Hepatocyte (in vitro differentiated cells): Measurements from ENCODE around the gene S100A2. TPM values are rescaled to one million over a fixed set of nuclear protein-coding genes. Genes with fewer than 3 reads are reported as not detected.

ENCODE experiments used
- DNase-seq: peaks from one replicate; pipeline ENCODE4 v3.0.0-alpha.2; 2016; ENCODE audit warnings: low spot score
- H2AFZ ChIP-seq: fragments of 200-600 bp; sonication (generic); 2 replicates; pipeline ENCODE4 v1.6.0; 2016; ENCODE audit warnings: antibody characterized with exemption, mild to moderate bottlenecking
- H3K27ac ChIP-seq: fragments of 200-600 bp; sonication (generic); 2 replicates; pipeline ENCODE4 v1.5.1; 2016; ENCODE audit warnings: mild to moderate bottlenecking
- H3K27me3 ChIP-seq: fragments of 200-600 bp; sonication (generic); 2 replicates; pipeline ENCODE4 v1.6.1; 2016
- H3K36me3 ChIP-seq: fragments of 200-600 bp; sonication (generic); replicated peaks from 2 replicates; pipeline ENCODE4 v1.5.1; 2016; ENCODE audit warnings: low read depth; ENCODE audit not compliant: insufficient read depth
- H3K4me1 ChIP-seq: fragments of 200-600 bp; sonication (generic); 2 replicates; pipeline ENCODE4 v1.5.1; 2016; ENCODE audit warnings: mild to moderate bottlenecking, moderate library complexity; ENCODE audit not compliant: insufficient read depth
- H3K4me2 ChIP-seq: fragments of 200-600 bp; sonication (generic); 2 replicates; pipeline ENCODE4 v1.6.0; 2016
- H3K4me3 ChIP-seq: fragments of 200-600 bp; sonication (generic); 2 replicates; pipeline ENCODE4 v1.5.1; 2016; ENCODE audit warnings: mild to moderate bottlenecking
- H3K79me2 ChIP-seq: fragments of 200-600 bp; sonication (generic); 2 replicates; pipeline ENCODE4 v1.6.0; 2017; ENCODE audit warnings: mild to moderate bottlenecking
- H3K9me2 ChIP-seq: fragments of 200-600 bp; sonication (generic); replicated peaks from 2 replicates; pipeline ENCODE4 v1.6.0; 2017; ENCODE audit warnings: mild to moderate bottlenecking; ENCODE audit not compliant: insufficient read depth
- H3K9me3 ChIP-seq: fragments of 200-600 bp; sonication (generic); 2 replicates; pipeline ENCODE4 v1.5.1; 2016; ENCODE audit warnings: low read depth, mild to moderate bottlenecking
- H4K20me1 ChIP-seq: fragments of 200-600 bp; sonication (generic); 2 replicates; pipeline ENCODE4 v1.6.0; 2016; ENCODE audit warnings: mild to moderate bottlenecking; ENCODE audit not compliant: insufficient read depth, poor library complexity, severe bottlenecking
- CTCF ChIP-seq: fragments of 200-600 bp; sonication (generic); IDR thresholded peaks from 2 replicates; pipeline ENCODE4 v1.5.1; 2016; ENCODE audit warnings: antibody characterized with exemption, mild to moderate bottlenecking; ENCODE audit not compliant: poor library complexity
- EZH2 ChIP-seq: fragments of 200-600 bp; sonication (generic); IDR thresholded peaks from 2 replicates; pipeline ENCODE4 v1.6.1; 2016; ENCODE audit warnings: antibody characterized with exemption, mild to moderate bottlenecking, borderline replicate concordance
- EZH2phosphoT487 ChIP-seq: fragments of 200-600 bp; sonication (generic); IDR thresholded peaks from one replicate; pipeline ENCODE4 v1.6.1; 2018; ENCODE audit warnings: antibody characterized with exemption, mild to moderate bottlenecking, low read depth, moderate library complexity; ENCODE audit not compliant: unreplicated experiment, severe bottlenecking
- WGBS: methylation state at CpG from one replicate; pipeline ENCODE4 v1.1.6; 2016; ENCODE audit warnings: low lambda C conversion rate; ENCODE audit errors: missing lambda C conversion rate; 5-methylcytosine and 5-hydroxymethylcytosine counted together
- polyA plus RNA-seq: library from polyadenylated mRNA; unstranded; fragments of >200 nt; fragmentation: Nextera tagmentation; extraction: Ambion mirVana; gene quantifications from 2 replicates; pipeline ENCODE4 v1.2.1, GENCODE V29; 2016
- total RNA-seq: library from RNA; depleted of rRNA; stranded (reverse); fragments of >200 nt; gene quantifications from 2 replicates; pipeline ENCODE4 v1.2.3, GENCODE V29; 2014

S100A2 gene
- total and polyA plus RNA-seq, 2 experiments from 2014 or later = 4.2 to 6.9 TPM

GRCh38 chr1:153553096-153553495 is 12.5 kb downstream of the S100A2 start:
- Histone ChIP-seq H2AFZ (no peak overlapping the region), H3K27ac (no peak overlapping the region)
- 93% methylated on average over 12 of the region's 12 CpGs for WGBS

GRCh38 chr1:153552335-153552734 is 13.3 kb downstream of the S100A2 start:
- DNase-seq = no peak
- no peaks in the 10 kb centered on the region for H3K9me2 ChIP-seq
- no peaks in the 10 kb centered on the region for H3K27me3 ChIP-seq
- H3K27ac ChIP-seq = no peak overlapping the region
- no peaks in the 10 kb centered on the region for H3K36me3 ChIP-seq
- no peak overlapping the region for H3K4me3 ChIP-seq
- TF ChIP-seq EZH2 (no peak), CTCF (no peak), EZH2phosphoT487 (no peak)
- H2AFZ ChIP-seq = no peak overlapping the region
- H3K9me3 ChIP-seq = no peaks in the 10 kb centered on the region
- no peak overlapping the region for H3K4me2 ChIP-seq
- H3K4me1 ChIP-seq = peaks cover 32% of the 10 kb centered on the region
- no peaks in the 10 kb centered on the region for H3K79me2 ChIP-seq
- no peaks in the 10 kb centered on the region for H4K20me1 ChIP-seq
- WGBS = 95% methylated on average over 8 of the region's 8 CpGs

More at GRCh38 chr1:153553096-153553495, 12.5 kb downstream of the S100A2 start:
- H3K4me2 ChIP-seq = no peak overlapping the region
- H3K27me3 ChIP-seq = no peaks in the 10 kb centered on the region
- peaks cover 26% of the 10 kb centered on the region for H3K4me1 ChIP-seq
- DNase-seq = no peak
- H3K9me2 ChIP-seq = no peaks in the 10 kb centered on the region
- no peak overlapping the region for H3K4me3 ChIP-seq
- no peaks in the 10 kb centered on the region for H3K79me2 ChIP-seq
- no peaks in the 10 kb centered on the region for H4K20me1 ChIP-seq
- H3K9me3 ChIP-seq = no peaks in the 10 kb centered on the region
- TF ChIP-seq CTCF (no peak), EZH2phosphoT487 (no peak), EZH2 (no peak)
- H3K36me3 ChIP-seq = no peaks in the 10 kb centered on the region

- peaks cover 3% of the 10 kb centered on the region for H3K79me2 ChIP-seq
- no peak overlapping the region for H3K4me3 ChIP-seq
- no peaks in the 10 kb centered on the region for H4K20me1 ChIP-seq
- H3K9me3 ChIP-seq = no peaks in the 10 kb centered on the region
- H3K27me3 ChIP-seq = no peaks in the 10 kb centered on the region
- H3K4me1 ChIP-seq = peaks cover 45% of the 10 kb centered on the region
- TF ChIP-seq EZH2phosphoT487 = no peak
- H3K36me3 ChIP-seq = no peaks in the 10 kb centered on the region
- DNase-seq = no peak
- 79% methylated on average over 10 of the region's 10 CpGs for WGBS
- no peak overlapping the region for H3K27ac ChIP-seq
- H3K9me2 ChIP-seq = no peaks in the 10 kb centered on the region
- no peak overlapping the region for H3K4me2 ChIP-seq
- no peak overlapping the region for H2AFZ ChIP-seq
These were observed 14.7 kb downstream of the S100A2 start for GRCh38 chr1:153550827-153551500.

GRCh38 chr1:153550398-153550758 is 15.3 kb downstream of the S100A2 start:
- DNase-seq = no peak

More at GRCh38 chr1:153550398-153550758, 15.3 kb downstream of the S100A2 start:
- Histone ChIP-seq H3K27me3 (no peaks in the 10 kb centered on the region), H3K4me3 (no peak overlapping the region), H4K20me1 (no peaks in the 10 kb centered on the region), H3K9me3 (no peaks in the 10 kb centered on the region), H3K9me2 (no peaks in the 10 kb centered on the region), H3K27ac (no peak overlapping the region), H3K4me2 (no peak overlapping the region), H3K36me3 (no peaks in the 10 kb centered on the region), H3K4me1 (peaks cover 51% of the 10 kb centered on the region), H3K79me2 (peaks cover 3% of the 10 kb centered on the region), H2AFZ (no peak overlapping the region)
- WGBS = 75% methylated on average over 4 of the region's 4 CpGs
- TF ChIP-seq EZH2phosphoT487 (no peak), EZH2 (no peak), CTCF (no peak)
